PC-9 (cell line): Measurements from ENCODE around the gene EOLA2.

Experiments used
- CTCF ChIP-seq: fragments of 200-600 bp; sonication (generic); conservative IDR thresholded peaks from 2 replicates; pipeline ENCODE4 v1.6.1; 2017; ENCODE audit warnings: mixed run types, antibody characterized with exemption, mild to moderate bottlenecking, moderate library complexity
- EZH2 ChIP-seq: fragments of 200-600 bp; sonication (generic); IDR thresholded peaks from 2 replicates; pipeline ENCODE4 v1.8.0; 2017; ENCODE audit warnings: antibody characterized with exemption, low read depth

- TF ChIP-seq CTCF (no peak), EZH2 (no peak)
Observed at GRCh38 chrX:149982310-149982709, 44.0 kb upstream of the EOLA2 start.
